Measurements from ENCODE around the gene TRIM69. TPM values are rescaled to one million over a fixed set of nuclear protein-coding genes. Genes with fewer than 3 reads are reported as not detected.
"Not testable (repeated sequence)": the region's sequence is repeated elsewhere in the genome, so short reads cannot be mapped to it uniquely, and the experiment has no call there.

The TRIM69 gene
- total RNA-seq, 1 donor: 10.8 TPM

DNA sequence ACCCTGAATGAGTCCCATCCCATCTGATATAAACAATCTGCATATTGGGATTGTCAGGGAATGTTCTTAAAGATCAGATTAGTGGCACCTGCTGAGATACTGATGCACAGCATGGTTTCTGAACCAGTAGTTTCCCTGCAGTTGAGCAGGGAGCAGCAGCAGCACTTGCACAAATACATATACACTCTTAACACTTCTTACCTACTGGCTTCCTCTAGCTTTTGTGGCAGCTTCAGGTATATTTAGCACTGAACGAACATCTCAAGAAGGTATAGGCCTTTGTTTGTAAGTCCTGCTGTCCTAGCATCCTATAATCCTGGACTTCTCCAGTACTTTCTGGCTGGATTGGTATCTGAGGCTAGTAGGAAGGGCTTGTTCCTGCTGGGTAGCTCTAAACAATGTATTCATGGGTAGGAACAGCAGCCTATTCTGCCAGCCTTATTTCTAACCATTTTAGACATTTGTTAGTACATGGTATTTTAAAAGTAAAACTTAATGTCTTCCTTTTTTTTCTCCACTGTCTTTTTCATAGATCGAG, 20.5 kb upstream of the TRIM69 start:
- no peak for DNase-seq (ENCODE audit: low read depth in 2 of 3, low spot score in 2 of 3)

DNA sequence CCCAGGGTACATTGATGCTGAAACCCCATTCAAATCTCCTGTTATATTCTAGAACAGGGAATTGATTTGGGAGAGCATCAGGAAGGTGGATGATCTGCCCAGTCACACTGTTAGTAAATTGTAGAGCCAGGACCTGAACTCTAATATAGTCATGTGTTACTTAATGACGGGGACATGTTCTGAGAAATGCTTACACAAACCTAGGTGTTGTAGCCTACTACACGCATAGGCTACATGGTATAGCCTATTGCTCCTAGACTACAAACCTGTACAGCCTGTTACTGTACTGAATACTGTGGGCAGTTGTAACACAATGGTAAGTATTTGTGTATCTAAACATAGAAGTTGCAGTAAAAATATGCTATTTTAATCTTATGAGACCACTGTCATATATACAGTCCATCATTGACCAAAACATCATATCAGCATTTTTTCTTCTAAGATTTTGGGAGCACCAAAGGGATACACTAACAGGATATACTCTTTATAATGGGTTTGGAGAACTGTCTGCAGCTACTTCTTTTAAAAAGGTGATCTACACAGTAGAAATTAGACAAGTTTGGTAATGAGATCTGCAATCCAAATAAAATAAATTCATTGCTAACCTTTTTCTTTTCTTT, 19.2 kb upstream of the TRIM69 start:
- no peak for DNase-seq (ENCODE audit: low read depth in 2 of 3, low spot score in 2 of 3)

DNA sequence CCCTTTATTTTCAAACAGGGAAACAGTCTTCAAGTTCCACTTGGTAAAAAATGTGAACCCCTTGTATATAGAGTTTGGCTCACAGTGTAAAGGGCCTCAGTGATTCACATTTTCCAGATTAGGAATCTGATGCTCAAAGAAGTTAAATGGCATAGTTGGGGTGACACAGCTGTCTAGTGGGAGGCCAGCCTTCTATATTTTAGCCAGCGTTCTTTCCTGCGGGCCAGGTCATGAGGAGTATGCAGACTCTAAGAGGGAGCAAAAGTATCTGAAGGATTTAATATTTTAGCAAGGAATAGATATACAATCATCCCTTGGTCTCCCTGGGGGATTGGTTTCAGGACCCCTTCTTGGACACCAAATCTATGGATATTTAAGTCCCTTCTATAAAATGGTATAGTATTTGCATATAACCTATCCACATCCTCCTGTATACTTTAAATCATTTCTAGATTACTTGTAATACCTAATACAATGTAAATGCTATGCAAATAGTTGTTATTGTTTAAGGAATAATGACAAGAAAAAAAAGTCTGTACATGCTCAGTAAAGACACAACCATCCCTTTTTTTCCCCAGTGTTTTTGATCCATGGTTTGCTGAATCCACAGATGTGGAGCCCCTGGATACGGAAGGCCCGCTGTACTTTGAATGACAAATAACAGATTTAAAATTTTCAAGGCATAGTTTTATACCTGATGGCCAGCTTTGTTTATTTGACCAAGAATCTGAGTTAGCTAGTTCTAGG, 18.0 kb upstream of the TRIM69 start:
- no peak for DNase-seq (ENCODE audit: low read depth in 2 of 3, low spot score in 2 of 3)

DNA sequence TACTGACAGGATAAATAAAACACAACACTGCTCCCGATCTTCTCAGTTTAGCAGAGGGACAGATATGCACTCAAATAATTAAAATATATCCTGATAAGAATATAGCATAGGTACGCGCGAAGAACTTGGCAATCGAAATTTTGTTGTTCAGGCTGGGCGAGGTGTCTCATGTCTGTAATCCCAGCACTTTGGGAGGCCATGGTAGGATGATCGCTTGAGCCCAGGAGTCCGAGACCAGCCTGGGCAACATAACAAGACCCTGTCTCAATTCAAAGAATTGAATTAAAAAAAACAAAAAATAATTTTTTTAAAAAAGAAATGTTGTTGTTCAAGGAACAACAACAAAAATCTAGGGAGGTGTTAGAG, 17.4 kb upstream of the TRIM69 start:
- DNase-seq (ENCODE audit: low read depth in 2 of 3, low spot score in 2 of 3): no peak

DNA sequence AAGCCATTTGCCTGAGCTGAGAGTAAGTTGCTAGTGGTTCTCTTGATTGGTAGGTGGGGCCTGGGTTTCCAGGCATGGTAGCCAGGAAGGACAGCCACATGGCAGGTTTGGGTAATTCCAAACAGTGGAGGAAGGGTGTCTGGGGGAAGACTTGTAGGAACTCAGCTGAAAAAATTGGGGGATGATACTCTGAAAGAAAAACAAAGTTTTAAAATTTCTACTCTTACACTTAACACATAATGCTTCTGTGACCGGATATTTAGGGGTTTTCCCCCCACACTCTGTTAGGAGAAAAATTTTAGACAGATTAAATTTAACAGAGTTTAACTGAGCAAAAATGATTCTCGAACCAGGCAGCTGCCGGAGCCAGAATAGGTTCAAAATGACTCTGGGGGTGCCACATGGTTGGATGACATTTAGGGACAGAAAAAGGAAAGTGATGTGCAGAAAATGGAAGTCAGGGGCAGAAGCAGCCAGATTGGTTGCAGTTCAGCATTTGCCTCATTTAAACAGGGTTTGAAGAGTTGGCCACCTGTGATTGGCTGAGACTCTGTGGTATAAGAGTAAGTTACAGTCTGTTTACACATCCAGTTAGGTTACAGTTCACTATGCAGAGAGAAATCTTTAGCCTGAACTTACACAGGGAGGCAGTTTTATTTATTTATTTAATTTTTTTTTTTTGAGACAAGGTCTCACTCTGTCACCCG, 16.9 kb upstream of the TRIM69 start:
- peak in 2 of 3 donors; percentile 43 to 55 for DNase-seq (ENCODE audit: low read depth in 2 of 3, low spot score in 2 of 3)

DNA sequence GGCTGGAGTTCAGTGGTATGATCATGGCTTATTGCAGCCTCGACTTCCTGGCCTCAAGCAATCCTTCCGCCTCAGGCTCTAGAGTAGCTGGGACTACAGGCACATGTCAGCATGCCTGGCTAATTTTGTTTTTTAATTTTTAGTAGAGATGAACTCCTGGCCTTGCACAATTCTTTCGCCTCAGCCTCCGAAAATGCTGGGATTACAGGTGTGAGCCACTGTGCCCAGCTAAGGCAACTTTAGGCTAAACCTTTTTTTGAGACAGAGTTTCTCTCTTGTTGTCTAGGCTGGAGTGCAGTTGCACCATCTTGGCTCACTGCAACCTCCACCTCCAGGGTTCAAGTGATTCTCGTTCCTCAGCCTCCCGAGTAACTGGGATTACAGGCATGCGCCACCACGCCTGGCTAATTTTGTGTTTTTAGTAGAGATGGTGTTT, 16.3 kb upstream of the TRIM69 start:
- not testable (repeated sequence) for DNase-seq (ENCODE audit: low read depth in 2 of 3, low spot score in 2 of 3)

DNA sequence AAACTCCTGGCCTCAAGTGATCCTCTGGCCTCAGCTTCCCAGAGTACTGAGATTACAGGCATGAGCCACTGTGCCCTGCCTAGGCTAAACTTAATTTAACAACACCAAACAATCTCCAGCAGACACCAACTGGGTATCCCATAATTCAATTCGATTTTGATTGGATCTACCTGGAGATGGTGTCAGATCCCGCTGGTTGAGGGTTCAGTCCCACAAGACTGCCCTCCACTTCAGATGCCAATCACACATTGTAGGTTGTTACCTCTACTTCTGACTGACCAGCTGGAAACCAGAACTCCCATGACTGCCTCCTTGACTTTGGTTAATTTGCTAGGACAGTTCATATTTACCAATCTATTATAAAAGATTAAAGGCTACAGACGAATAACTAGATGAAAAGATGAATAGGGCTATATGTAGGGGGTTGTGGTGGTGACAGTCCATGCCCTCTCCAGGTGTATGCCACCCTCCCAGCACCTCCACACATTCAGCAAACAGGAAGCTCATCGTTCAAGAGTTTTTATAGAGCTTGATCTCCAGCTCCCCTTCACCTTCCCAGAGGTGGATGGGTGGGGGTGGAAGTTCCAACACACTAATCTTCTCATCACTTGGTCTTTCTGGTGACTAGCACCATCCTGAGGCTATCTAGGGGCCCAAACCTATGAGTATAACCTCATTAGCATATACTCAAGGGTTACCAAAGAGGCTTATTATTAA, 15.7 kb upstream of the TRIM69 start:
- DNase-seq (ENCODE audit: low read depth in 2 of 3, low spot score in 2 of 3): no peak

DNA sequence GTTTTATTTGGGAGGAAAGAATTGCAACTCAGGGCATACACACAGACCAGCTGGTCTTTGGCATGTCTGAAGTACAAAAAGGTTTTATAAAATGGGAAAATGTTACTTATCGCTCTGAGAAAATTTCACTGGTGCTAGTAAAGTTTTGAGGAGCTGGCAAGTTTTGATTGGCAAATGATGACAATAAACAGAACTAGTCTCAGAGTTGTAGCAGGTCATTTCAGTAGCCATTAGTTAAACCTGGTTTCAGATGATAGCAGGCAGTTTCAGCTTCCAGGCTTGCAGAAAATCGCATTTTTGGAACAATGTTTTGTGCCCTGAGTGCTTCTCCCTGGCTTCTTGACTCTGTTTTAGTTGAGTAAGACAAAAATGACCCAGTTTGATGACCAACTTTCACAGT, 14.3 kb upstream of the TRIM69 start:
- DNase-seq (ENCODE audit: low read depth in 2 of 3, low spot score in 2 of 3): no peak

DNA sequence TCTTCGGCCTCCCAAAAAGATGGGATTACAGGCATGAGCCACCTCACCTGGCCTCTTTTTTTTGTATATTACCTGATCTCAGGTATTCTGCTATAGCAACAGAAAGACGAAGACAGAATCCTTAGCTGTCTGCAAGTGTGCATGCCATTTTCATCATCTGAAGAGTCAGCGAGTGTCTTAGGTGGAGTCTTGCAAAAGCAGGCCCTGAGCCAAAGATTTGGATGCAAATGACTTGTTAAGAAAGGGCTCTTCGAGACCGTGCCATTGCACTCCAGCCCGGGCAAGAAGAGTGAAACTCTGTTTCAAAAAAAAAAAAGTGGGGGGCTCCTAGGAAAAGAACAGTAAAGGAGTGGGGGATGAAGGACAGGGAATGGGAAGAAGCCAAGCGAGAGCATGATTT, 10.2 kb upstream of the TRIM69 start:
- DNase-seq (ENCODE audit: low read depth in 2 of 3, low spot score in 2 of 3): no peak

DNA sequence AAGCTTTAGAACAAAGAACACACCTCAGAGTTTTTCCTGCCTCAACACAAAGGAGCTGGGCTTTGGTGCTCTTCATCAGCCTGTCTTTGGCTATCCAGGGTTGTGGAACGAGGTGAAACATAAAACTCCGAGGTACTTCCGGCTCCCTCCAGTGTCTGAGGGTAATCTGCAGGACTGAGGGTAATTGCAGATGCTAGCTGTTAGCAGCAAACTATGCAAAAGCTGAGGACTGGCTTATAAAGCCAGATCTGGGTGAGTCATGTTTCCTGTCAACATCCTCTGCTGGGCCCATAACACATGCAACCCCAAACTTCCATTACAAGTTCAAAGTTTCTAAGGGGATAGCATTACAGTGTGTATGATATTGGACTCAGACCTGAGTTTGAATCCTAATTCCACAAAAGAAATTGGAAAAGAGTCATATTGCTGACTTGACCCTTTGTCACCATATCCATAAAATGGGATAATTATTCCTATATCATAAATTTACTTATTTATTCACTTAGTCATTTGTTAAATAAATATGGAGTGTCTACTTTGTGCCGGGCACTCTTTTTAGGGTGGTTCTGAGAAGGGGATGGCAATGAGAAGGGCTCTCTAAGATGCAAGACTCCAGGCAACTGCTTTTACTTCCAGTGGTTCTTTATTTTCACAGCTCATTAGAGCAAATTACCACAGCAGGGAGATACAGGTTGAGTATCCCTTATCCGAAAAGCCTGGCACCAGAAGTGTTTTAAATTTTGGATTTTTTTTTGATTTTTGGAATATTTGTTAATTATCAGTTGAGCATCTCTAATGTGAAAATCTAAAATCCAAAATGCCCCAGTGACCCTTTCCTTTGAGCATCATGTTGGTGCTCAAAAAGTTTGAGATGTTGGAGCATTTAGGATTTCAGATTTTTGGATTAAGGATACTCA, 9.5 kb upstream of the TRIM69 start:
- DNase-seq (ENCODE audit: low read depth in 2 of 3, low spot score in 2 of 3): peak in 2 of 3 donors; percentile 90 to 93

DNA sequence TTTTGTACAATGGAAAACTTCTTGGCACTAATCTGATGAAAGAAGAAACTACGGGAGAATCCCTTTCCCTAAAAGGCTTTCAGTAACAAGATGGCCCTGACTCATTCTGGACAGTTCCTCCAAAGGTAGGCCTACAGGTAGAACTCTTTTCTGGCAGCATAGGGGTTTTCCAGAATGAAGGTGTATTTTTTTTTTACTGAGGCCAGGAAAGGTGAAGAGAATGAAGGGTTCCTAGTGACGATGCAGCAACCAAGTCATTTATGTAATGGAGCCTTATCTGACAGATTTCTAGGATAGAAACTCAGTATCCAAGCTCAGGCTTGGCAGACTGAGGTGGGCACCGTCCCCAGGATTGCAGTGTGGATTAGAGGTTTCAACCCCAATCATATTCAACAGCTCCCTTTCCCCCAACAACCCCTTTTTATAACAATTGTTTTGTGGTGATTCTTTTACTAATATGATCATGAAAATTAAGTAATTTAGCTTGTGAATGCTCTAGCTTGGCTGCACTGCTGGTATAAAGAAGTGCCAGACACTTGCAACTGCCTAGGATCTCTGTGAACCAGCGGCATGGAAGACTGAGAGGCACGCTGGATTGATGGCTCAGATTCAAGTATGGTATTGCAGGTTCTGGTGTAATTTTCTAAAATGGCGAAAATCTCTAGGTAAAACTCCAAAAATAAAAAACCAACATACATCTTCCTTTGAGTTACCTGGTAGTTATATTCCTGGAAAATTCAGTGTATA, 8.7 kb upstream of the TRIM69 start:
- no peak for DNase-seq (ENCODE audit: low read depth in 2 of 3, low spot score in 2 of 3)

DNA sequence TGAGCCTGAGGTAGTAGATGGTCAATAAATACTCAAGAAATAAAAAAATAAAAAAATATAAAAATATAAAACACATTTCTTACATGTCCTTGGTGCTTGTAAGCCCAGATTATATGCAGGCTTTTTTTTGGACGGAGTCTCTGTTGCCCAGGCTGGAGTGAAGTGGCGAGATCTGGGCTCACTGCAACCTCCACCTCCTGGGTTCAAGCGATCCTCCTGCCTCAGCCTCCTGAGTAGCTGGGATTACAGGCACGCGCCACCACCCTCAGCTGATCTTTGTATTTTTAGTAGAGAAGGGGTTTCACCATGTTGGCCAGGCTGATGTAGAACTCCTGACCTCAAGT, 8.1 kb upstream of the TRIM69 start:
- DNase-seq (ENCODE audit: low read depth in 2 of 3, low spot score in 2 of 3): not testable (repeated sequence)

DNA sequence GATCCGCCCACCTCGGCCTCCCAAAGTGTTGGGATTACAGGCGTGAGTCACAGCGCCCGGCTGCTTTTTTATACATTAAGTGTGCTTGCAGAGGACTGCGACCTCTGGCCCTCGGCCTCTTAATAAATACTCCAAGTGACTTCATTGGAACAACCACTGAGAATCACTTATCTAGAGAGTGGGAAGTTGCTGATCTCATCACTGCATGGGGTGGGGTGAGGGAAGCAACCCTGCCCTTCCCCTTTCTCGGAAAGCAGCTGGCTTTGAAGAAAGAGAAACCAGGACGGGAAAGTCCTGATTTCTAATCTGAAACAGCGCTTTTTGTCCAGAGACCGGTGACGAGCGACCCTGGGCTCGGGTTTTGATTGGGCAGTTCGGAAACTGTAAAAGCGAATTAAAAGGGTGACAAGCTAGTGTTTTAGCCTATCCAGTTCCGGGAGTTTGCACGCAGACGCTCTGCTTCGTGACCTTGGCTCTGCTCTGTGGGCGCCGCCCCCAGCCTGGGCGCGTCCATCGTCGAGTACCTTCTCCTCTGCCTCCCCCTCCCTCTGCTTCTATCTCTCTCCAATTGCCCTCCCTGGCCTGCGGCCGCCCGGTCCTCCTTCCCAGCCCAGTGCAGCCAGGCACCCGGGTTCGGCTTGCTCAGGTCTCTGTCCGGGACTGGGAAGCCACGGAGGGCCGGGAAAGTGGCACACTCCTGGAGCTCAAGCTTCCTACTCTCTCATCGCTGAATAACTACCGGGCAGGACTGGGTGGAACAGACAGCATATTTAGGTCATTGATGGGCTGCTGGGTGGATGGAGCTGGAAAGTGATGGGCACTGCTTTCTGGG, 7.5 kb upstream of the TRIM69 start:
- peak; percentile 88 to 99 (median 98) for DNase-seq (ENCODE audit: low read depth in 2 of 3, low spot score in 2 of 3)

DNA sequence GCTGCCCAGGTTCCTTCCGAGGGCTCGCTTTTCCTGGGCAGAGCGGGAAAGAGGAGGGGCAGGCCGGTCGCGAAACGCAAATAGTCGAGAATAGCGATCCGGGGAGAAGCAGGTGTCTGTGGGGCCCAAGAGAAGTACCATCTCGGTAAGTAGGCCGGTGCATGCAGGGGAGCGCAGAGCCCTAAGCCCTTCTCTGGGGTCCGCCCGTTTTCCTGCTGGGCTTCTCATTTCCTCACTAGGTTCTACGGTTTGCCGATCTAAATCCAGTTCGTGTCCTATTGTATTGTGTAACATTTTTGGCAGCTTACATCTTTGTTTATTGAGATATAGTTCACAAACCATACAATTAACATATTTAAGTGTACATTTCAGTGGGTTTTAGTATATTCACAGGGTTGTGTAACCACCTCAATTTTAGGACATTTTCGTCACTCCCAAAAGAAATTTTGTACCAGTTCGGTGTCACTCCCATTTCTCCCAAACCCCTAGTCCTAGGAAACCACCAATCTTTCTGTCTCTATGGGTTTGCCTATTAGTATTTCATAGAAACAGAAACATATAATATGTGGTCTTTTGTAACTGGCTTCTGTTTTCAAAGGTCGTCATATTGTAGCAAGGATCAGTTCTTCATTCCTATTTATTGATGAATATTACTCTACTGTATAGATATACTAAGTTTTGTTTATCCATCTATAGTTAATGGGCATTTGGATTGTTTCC, 6.8 kb upstream of the TRIM69 start:
- DNase-seq (ENCODE audit: low read depth in 2 of 3, low spot score in 2 of 3): peak in 1 of 3 donors; percentile 33

DNA sequence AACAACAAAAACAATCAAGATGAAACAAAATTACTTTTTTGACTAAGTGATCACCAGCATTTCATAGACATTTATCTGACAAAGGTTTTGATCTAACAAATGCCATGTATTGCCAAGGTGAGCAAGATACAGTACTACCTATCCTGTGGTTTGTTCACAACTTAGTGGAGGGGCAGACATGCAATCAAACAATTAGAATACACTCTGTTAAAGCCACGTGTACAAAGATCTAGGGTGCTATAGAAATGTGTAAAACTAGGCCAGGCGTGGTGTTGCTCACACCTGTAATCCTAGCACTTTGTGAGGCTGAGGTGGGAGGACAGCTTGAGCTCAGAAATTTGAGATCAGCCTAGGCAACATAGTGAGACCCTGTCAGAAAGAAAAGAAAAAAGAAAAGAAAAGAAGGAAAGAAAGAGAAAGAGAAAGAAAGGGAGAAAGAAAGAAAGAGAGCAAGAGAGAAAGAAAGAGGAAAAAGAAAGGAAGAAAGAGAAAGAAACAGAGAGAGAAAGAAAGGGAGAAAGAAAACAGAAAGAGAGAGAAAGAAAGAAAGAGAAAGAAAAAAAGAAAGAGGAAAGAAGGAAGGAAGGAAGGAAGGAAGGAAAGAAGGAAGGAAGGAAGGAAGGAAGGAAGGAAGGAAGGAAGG, 1.4 kb upstream of the TRIM69 start:
- no peak for DNase-seq (ENCODE audit: low read depth in 2 of 3, low spot score in 2 of 3)

DNA sequence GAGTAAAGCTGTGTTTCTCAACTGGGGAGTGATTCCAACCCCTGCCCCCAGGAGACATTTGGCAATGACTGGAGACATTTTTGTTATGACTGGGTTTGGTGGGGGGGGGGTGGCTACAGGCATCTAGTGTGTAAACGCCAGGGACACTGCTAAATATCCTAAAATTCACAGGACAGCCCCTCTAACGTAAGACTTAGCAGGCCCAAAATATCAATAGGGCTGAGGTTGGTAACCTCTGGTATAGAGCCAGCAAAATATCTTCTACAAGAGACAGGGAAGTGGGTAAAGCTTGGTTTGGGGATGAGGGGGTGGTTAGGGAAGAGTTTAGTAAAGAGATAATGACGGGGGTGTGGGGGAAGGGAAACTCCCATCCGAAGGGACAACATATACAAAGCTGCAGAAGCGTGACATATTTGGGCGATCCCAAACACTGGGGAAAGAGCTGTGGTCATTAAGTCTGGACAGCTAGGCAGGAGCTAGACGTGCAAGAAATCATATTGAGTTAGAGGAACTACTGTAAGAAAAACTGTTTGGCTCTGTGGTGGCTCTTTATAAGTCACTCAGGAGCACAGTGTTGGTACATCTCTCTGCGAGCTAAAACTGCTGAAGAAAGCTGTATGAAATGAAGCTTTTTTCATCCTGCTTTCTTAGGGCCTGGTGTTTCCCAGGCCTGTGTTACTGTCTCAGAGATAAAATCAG, 697 bp upstream of the TRIM69 start:
- peak in 2 of 3 donors; percentile 33 to 38 for DNase-seq (ENCODE audit: low read depth in 2 of 3, low spot score in 2 of 3)
